GM12891 (cell line): ENCODE data around the gene RNF217.

Source experiments
- PAX5 ChIP-seq: IDR thresholded peaks from 2 replicates; pipeline ENCODE4 v1.6.1; 2011; ENCODE audit warnings: low read length, moderate library complexity, mild to moderate bottlenecking; ENCODE audit not compliant: insufficient read depth, severe bottlenecking
- POLR2A ChIP-seq: IDR thresholded peaks from 2 replicates; pipeline ENCODE4 v1.6.1; 2011; ENCODE audit warnings: low read depth, low read length, control low read depth
- POLR2AphosphoS5 ChIP-seq: IDR thresholded peaks from 2 replicates; pipeline ENCODE4 v1.6.1; 2011; ENCODE audit warnings: low read depth, low read length, control low read depth
- POU2F2 ChIP-seq: IDR thresholded peaks from 2 replicates; pipeline ENCODE4 v1.6.1; 2011; ENCODE audit warnings: low read depth, mild to moderate bottlenecking, control low read depth, low read length, moderate library complexity
- SPI1 ChIP-seq: IDR thresholded peaks from 2 replicates; pipeline ENCODE4 v1.6.1; 2011; ENCODE audit warnings: low read depth, low read length, control low read depth
- TAF1 ChIP-seq: IDR thresholded peaks from 2 replicates; pipeline ENCODE4 v1.6.1; 2011; ENCODE audit warnings: low read depth, low read length, control low read depth

GRCh38 chr6:125027287-125027686, 65.0 kb downstream of the RNF217 start:
- TF ChIP-seq SPI1 (no peak), POLR2AphosphoS5 (no peak), POLR2A (no peak), PAX5 (no peak), TAF1 (no peak), POU2F2 (no peak)
